Stomach (tissue), 9 donors: ENCODE measurements around the gene SPATA6L. TPM values are rescaled to one million over a fixed set of nuclear protein-coding genes. Genes with fewer than 3 reads are reported as not detected.

Experiments
- DNase-seq, 2 donors: peaks; one replicate each; pipeline versions ENCODE4 v3.0.0 to v3.0.0-alpha.2; 2013 to 2019
- H3K27ac ChIP-seq, 5 donors: fragments of 200-600 bp in 4 of 5; sonication (generic) in 4 of 5; one replicate each; pipeline ENCODE4 v1.5.1; 2013 to 2019; ENCODE audit warnings: mild to moderate bottlenecking in 1 of 5, moderate library complexity in 1 of 5
- H3K27me3 ChIP-seq, 3 donors: fragments of 200-600 bp; sonication (generic); one replicate each; pipeline ENCODE4 v1.5.1; 2017 to 2019; ENCODE audit warnings: mixed run types in 1 of 3
- H3K36me3 ChIP-seq, 4 donors: fragments of 200-600 bp; sonication (generic); 1 replicate in 3 of 4; 2 replicates in 1 of 4; pipeline ENCODE4 v1.5.1; 2016 to 2019
- H3K4me1 ChIP-seq, 4 donors: fragments of 200-600 bp; sonication (generic); one replicate each; pipeline ENCODE4 v1.5.1; 2016 to 2019
- H3K4me3 ChIP-seq, 4 donors: fragments of 200-600 bp; sonication (generic) in 3 of 4; one replicate each; pipeline ENCODE4 v1.5.1; 2016 to 2019; ENCODE audit warnings: mild to moderate bottlenecking in 1 of 4
- H3K9me3 ChIP-seq, 4 donors: fragments of 200-600 bp; sonication (generic); one replicate each; pipeline ENCODE4 v1.5.1; 2016 to 2019
- EP300 ChIP-seq: sonication (generic); formaldehyde crosslinking; IDR thresholded peaks from one replicate; pipeline ENCODE4 v1.6.1; 2017; ENCODE audit warnings: antibody characterized with exemption
- POLR2A ChIP-seq, 4 donors: fragments of 450-650 bp; IDR thresholded peaks; one replicate each; pipeline ENCODE4 v1.6.1; 2016; ENCODE audit warnings: antibody characterized with exemption in 4 of 4, control low read depth in 2 of 4, mild to moderate bottlenecking in 1 of 4, moderate library complexity in 1 of 4
- POLR2AphosphoS5 ChIP-seq, 3 donors: sonication (generic); formaldehyde crosslinking; IDR thresholded peaks; one replicate each; pipeline ENCODE4 v1.6.1; 2016; ENCODE audit warnings: antibody characterized with exemption in 3 of 3
- WGBS, 5 donors: extraction: QIAGEN DNeasy Blood & Tissue Kit in 3 of 5; methylation state at CpG; one replicate each; pipeline versions ENCODE4 v1.1.5 to v1.1.7; 2013 to 2018; 5-methylcytosine and 5-hydroxymethylcytosine counted together
- intact Hi-C: fragments of 100-400 bp; cut with DNase I; formaldehyde crosslinking; loops from one replicate; pipeline ENCODE4 v1.15.1; 2023; ENCODE audit warnings: low total_unique reads
- polyA plus RNA-seq, 3 donors: library from polyadenylated mRNA; stranded (reverse); fragments of 200-250 nt; gene quantifications; one replicate each; pipeline ENCODE4 v1.2.3, GENCODE V29; 2013
- total RNA-seq, 5 donors: library from RNA; depleted of rRNA; stranded (reverse); fragments of >200 nt; gene quantifications; one replicate each; pipeline versions ENCODE4 v1.1.0 to v1.2.3, GENCODE V29; 2014 to 2016
- TF ChIP-seq, protein P1 (sequence below), 7 experiments: fragments of 450-650 bp in 4 of 7; fragments of 200-600 bp in 3 of 7; sonication (generic) in 3 of 7; IDR thresholded peaks; one replicate each; pipeline ENCODE4 v1.5.1; 2016 to 2019; ENCODE audit warnings: antibody characterized with exemption in 7 of 7, control low read depth in 2 of 7, mild to moderate bottlenecking in 1 of 7
- donor health status: healthy with polysubstance abuse.
- donor health status: Bipolar disorder and iron deficiency.
- donor health status: healthy.

SPATA6L gene
- total and polyA plus RNA-seq, 8 donors = 2.3 to 32.7 (median 5.4) TPM

DNA sequence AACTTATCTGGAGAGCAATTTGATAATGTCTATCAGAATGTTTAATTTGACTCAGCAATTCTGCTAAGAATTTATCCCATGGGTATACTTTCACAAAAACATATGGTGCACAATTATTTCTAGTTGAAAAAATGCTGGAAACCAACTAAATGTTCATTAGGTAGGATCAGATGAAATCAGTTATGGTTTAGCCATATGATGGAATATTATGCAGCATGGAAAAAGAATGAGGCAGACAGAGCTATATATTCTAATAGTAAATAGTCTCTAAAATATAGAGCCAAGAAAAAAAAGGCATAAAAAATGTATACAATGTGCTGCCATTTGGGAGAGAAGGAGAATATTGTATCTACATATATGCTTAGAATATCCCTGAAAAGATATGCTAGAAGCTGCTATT is 3.6 kb upstream of the SPATA6L start:
- Histone ChIP-seq H3K4me3 (no peak overlapping the region), H3K4me1 (peaks cover 2 to 22% (median 14%) of the 10 kb centered on the region in 4 donors), H3K27ac (no peak overlapping the region), H3K27me3 (no peaks in the 10 kb centered on the region), H3K9me3 (no peaks in the 10 kb centered on the region), H3K36me3 (no peaks in the 10 kb centered on the region)
- DNase-seq = no peak
- TF ChIP-seq POLR2A (IDR thresholded peaks at IDR 0.05) (no peak), POLR2AphosphoS5 (IDR thresholded peaks at IDR 0.05) (no peak), EP300 (no peak)
- TF ChIP-seq, protein P1, sequence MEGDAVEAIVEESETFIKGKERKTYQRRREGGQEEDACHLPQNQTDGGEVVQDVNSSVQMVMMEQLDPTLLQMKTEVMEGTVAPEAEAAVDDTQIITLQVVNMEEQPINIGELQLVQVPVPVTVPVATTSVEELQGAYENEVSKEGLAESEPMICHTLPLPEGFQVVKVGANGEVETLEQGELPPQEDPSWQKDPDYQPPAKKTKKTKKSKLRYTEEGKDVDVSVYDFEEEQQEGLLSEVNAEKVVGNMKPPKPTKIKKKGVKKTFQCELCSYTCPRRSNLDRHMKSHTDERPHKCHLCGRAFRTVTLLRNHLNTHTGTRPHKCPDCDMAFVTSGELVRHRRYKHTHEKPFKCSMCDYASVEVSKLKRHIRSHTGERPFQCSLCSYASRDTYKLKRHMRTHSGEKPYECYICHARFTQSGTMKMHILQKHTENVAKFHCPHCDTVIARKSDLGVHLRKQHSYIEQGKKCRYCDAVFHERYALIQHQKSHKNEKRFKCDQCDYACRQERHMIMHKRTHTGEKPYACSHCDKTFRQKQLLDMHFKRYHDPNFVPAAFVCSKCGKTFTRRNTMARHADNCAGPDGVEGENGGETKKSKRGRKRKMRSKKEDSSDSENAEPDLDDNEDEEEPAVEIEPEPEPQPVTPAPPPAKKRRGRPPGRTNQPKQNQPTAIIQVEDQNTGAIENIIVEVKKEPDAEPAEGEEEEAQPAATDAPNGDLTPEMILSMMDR (IDR thresholded peaks at IDR 0.05) = no peak
- intact Hi-C loops = no loop called here

DNA sequence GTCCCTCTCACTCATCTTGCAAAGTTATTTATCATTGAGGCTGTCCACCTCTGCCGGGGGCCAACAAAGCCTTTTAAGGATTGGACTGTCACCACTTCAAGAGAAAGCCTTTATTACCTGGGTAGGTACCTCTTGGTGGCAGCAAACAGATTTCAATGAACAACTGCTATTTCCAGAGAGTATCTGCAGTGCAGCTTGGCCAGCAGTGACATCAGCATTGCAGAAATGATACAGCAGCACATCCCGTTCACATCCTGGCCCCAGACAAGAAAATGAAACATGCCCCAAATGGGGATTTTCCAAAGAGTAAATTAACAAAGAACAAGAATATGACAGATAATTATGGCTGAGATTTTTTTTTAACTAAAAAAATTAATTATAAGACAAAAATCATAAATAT is 2.3 kb upstream of the SPATA6L start:
- peak in 1 of 2 donors; percentile 15 for DNase-seq
- Histone ChIP-seq H3K4me3 (no peak overlapping the region), H3K4me1 (peaks cover 14 to 35% (median 26%) of the 10 kb centered on the region in 4 donors), H3K9me3 (no peaks in the 10 kb centered on the region), H3K27ac (no peak overlapping the region), H3K36me3 (no peaks in the 10 kb centered on the region), H3K27me3 (no peaks in the 10 kb centered on the region)
- TF ChIP-seq POLR2AphosphoS5 (IDR thresholded peaks at IDR 0.05) = no peak
- no peak for TF ChIP-seq EP300
- no peak for TF ChIP-seq POLR2A (IDR thresholded peaks at IDR 0.05)
- TF ChIP-seq, protein P1 (IDR thresholded peaks at IDR 0.05) = no peak
- 70 to 89% (median 80%) methylated on average over 2 of the region's 2 CpGs for WGBS, 5 donors
- intact Hi-C loops = no loop called here

DNA sequence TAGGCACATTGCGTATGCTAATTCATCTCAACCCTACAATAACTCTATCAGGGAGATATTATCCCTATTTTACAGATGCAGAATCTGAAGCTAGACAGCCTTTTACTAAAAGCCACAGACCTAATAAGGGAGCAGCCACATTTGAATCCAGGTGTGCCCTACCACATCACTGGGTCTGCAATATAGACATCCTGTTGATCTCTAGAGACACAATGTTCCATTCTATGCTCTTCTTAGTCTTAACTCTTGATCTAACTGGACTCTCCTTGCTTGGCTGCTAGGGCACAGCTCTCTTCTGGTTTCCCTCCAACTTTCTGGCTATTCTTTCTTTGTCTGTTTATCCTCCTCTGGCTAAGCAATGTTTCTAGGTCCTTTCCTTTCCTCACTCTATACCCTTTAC is 1.4 kb upstream of the SPATA6L start:
- no peak overlapping the region for H3K4me3 ChIP-seq
- no peaks in the 10 kb centered on the region for H3K9me3 ChIP-seq
- no peaks in the 10 kb centered on the region for H3K27me3 ChIP-seq
- H3K36me3 ChIP-seq = no peaks in the 10 kb centered on the region
- DNase-seq = no peak
- peaks cover 22 to 44% (median 35%) of the 10 kb centered on the region in 4 donors for H3K4me1 ChIP-seq
- intact Hi-C loops = no loop called here
- TF ChIP-seq POLR2AphosphoS5 (IDR thresholded peaks at IDR 0.05) (no peak), POLR2A (IDR thresholded peaks at IDR 0.05) (no peak), EP300 (no peak)
- TF ChIP-seq, protein P1 (IDR thresholded peaks at IDR 0.05) = no peak
- no peak overlapping the region for H3K27ac ChIP-seq
- 96 to 100% (median 97%) methylated on average over 1 of the region's 1 CpG for WGBS, 5 donors

DNA sequence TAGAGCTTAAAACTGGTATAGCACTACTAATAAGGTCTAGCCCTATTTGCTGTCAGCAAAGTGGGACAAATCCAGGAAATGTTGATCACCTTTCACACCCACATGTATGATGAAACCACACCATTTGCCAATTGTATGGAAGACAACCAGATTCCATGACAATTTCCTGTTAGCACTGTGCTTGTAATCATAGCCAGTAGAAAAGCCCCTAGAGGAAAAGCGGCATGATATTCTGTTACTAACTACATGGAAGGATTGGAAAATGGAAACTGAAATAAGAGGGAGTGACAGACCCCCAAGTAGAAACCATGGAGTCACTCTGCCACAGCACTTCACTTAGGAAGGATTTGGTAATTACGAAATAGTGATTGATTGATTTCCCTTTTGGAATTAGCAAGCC is 923 bp downstream of the SPATA6L start:
- H3K36me3 ChIP-seq = no peaks in the 10 kb centered on the region
- H3K27me3 ChIP-seq = no peaks in the 10 kb centered on the region
- intact Hi-C loops = no loop called here
- peak in 1 of 2 donors; percentile 70 for DNase-seq
- peak overlapping the region; percentile 45 to 77 (median 73) for H3K4me3 ChIP-seq
- TF ChIP-seq, protein P1 (IDR thresholded peaks at IDR 0.05) = no peak
- peak in 2 of 3 donors; percentile 37 to 55 for TF ChIP-seq POLR2AphosphoS5 (IDR thresholded peaks at IDR 0.05)
- peaks cover 28 to 56% (median 46%) of the 10 kb centered on the region in 4 donors for H3K4me1 ChIP-seq
- H3K27ac ChIP-seq = peak overlapping the region; percentile 53 to 96 (median 81)
- H3K9me3 ChIP-seq = no peaks in the 10 kb centered on the region
- whole genome bisulfite sequencing, 5 donors = 36 to 63% (median 44%) methylated on average over 2 of the region's 2 CpGs
